ENCODE measurements around the gene PARN.

Gene PARN

DNA sequence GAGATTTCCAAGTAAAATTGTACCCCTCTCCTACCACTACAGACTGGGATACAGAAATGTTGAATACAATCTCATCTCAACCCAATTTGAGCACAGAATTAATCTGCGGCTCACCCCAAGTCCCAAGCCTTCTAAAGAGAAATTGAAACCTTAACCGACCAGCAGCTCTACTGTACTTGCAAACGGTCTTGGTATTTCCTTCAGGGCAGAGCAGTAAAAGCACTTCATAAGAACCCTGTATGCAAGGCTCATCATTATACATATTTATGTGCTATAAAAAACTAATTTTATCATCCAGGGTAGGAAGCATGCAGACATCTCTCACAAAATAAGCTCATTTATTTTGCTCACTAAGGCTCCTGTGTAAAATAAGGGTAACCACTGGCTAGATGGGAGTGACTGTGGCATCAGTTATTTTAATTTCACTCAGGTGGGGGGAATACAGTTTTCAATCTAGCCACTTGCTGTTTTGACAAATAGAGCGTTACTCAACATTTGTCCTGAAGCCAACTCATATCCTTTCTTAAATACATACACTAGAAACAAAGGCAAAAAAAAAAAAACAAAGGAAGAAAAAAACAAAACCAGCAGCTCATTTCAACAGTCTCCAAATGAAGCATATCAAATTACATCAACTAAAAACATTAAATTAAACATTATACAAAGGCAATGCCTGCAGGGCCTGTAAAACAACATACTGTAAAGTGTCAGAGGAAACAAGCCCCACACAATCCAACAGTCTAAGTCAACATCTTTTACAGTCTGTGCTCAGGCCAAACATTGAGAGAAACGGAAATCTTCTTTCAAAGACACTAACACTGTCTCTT, 65.0 kb downstream of the PARN start:
- H3K27ac ChIP-seq: peak overlapping the region; percentile 78
- TF ChIP-seq, protein P1, sequence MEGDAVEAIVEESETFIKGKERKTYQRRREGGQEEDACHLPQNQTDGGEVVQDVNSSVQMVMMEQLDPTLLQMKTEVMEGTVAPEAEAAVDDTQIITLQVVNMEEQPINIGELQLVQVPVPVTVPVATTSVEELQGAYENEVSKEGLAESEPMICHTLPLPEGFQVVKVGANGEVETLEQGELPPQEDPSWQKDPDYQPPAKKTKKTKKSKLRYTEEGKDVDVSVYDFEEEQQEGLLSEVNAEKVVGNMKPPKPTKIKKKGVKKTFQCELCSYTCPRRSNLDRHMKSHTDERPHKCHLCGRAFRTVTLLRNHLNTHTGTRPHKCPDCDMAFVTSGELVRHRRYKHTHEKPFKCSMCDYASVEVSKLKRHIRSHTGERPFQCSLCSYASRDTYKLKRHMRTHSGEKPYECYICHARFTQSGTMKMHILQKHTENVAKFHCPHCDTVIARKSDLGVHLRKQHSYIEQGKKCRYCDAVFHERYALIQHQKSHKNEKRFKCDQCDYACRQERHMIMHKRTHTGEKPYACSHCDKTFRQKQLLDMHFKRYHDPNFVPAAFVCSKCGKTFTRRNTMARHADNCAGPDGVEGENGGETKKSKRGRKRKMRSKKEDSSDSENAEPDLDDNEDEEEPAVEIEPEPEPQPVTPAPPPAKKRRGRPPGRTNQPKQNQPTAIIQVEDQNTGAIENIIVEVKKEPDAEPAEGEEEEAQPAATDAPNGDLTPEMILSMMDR (conservative IDR thresholded peaks at IDR 0.05): no peak
- no peak for TF ChIP-seq ZFX (IDR thresholded peaks at IDR 0.05)

DNA sequence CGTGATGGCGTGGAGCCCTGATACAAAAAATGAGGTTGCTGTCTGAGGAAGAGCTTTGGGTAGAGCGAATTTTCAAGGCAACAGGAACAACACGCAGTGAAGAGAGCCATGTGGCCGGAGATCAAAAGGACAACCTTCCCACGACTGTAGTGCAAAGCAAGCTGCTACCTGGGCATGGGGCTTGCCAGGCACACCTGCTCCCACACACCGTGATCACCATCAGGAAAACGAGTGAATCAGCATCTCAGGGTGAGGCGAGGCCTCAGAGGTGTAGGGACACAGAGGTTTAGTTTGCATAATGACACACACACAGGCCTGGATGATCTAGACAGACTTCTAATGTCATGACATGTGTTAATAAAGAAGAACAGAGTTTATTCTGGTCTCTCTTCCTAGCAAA, 65.7 kb downstream of the PARN start:
- peak overlapping the region; percentile 78 for H3K27ac ChIP-seq
- TF ChIP-seq, protein P1 (conservative IDR thresholded peaks at IDR 0.05): no peak
- TF ChIP-seq ZFX (IDR thresholded peaks at IDR 0.05): no peak

DNA sequence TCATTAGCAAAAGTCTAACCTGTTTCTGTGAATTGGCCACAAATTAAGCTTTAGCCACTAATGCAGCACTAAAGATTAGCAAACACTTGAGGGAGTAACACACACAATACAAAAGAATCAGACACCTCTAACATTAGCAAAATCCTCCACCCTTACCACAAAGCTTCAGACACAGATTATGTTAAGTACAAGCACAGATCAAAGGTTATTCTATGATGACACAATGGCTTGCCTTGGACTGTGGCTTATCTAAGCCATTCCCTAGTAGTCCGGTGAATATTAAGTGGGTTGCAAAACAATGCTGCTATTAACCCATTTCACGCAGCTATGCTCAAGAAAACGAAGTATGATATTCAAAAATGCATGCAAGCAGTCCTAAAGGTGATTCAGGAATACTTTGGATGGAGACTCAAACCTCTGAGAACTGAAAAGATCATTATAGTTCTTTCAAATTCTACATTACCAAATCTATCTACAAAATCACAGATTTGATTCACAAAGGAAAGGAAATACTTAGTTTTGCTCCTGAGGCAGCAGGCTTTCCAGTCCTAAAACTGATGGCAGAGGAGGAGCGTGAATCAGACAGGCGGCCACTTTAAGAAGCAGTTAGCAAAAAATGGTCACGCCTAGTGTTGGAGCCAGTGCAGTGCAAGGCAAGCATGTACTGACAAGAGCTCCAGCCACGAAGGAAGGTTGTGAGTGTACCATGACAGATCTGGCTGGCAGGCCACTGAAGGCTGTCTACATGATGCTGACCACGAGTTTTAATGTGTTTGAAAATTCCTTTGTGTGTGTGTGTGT, 67.2 kb downstream of the PARN start:
- H3K27ac ChIP-seq: no peak overlapping the region

DNA sequence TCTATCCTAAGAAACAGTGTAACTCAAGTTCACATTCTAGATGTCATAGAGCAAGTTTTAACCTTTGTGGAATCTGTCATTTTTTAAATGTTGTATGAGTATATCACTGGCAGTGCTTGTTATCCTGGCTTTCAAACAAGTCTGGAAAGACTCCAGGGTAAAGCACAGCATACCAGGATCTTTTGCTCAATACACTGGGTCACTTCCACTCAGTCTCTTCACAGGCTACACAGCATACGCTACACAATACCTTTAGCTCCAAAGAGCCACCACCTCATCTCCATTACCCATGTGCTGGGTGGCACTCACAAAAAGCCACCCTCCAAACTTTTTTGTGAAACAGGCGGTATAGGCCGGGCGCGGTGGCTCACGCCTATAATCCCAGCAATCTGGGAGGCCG, 69.5 kb downstream of the PARN start:
- no peak for TF ChIP-seq ZFX (IDR thresholded peaks at IDR 0.05)
- TF ChIP-seq, protein P1 (conservative IDR thresholded peaks at IDR 0.05): no peak
- H3K27ac ChIP-seq: peak overlapping the region; percentile 70

More for the DNA sequence above, 67.2 kb downstream of the PARN start:
- TF ChIP-seq ZFX (IDR thresholded peaks at IDR 0.05): no peak
- TF ChIP-seq, protein P1 (conservative IDR thresholded peaks at IDR 0.05): no peak

DNA sequence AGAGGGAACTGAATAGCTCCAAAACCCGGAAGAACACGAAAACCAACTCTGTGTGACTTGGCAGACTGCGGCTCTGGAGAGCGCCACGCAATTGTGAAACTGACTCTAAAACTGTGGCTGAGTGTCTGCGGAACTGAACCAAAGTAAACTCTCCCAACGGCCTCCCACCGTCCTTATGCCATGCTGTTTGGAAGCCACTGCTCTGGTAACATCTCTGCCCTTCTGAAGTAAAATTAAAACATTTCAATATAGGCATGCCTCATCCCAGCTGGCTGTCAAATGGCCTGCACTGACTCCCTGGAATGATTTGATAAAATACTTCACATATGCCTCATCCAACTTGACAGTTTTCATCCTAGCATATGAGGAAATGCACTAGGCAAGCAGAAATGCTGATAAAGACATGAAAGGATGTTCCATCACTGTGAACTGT, 70.2 kb downstream of the PARN start:
- H3K27ac ChIP-seq: peak overlapping the region; percentile 67
- TF ChIP-seq ZFX (IDR thresholded peaks at IDR 0.05): no peak
- TF ChIP-seq, protein P1 (conservative IDR thresholded peaks at IDR 0.05): no peak

DNA sequence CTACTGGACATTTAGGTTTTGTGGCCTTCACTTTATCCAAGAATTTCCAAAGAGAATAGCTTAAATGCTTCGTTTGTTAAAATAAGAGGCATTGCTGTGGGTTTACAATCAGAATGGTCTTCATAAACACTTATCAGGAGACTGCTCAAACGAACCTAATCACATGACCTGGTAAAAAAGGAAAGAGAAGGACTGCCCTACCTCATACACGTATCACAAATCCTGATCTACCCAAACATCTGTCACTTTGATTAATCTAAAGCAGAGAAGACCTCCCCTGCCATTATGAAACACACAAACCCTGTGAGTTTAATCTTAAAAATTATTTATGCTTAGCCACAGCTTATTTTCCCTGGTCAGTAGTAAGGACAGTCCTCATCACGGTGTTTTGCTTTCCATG, 76.6 kb downstream of the PARN start:
- TF ChIP-seq, protein P1 (conservative IDR thresholded peaks at IDR 0.05): no peak
- TF ChIP-seq ZFX (IDR thresholded peaks at IDR 0.05): no peak
- no peak overlapping the region for H3K27ac ChIP-seq

DNA sequence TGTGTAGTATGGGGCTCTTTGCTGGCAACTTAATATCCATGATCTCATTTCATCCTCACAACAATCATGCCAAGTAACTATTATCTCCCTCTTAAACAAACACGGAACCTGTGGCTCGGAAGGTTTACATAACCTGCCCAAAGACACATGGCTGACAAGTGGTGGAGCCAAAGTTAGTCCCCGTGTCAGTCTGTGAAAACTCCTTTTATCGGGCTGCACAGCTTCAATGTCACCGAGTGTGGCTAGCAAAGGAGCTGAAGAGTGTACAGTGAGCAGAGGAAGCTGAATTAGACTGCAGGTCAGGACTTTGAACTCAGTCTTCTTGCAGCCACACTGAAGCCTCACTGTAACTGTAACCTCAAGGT, 80.3 kb downstream of the PARN start:
- TF ChIP-seq, protein P1 (conservative IDR thresholded peaks at IDR 0.05): no peak
- TF ChIP-seq ZFX (IDR thresholded peaks at IDR 0.05): no peak
- H3K27ac ChIP-seq: peak overlapping the region; percentile 78

All from C4-2B (cell line).